ENCODE data around the gene AFF3.

The AFF3 gene

GRCh38 chr2:100119235-100119634 lies 23.2 kb downstream of the AFF3 start:
- no peak for TF ChIP-seq CTCF (IDR thresholded peaks at IDR 0.05)

GRCh38 chr2:100113990-100114433 lies 28.4 kb downstream of the AFF3 start:
- TF ChIP-seq CTCF (IDR thresholded peaks at IDR 0.05): no peak

- TF ChIP-seq CTCF (IDR thresholded peaks at IDR 0.05): no peak
These were observed 31.8 kb downstream of the AFF3 start for GRCh38 chr2:100110614-100111000.

- no peak for TF ChIP-seq CTCF (IDR thresholded peaks at IDR 0.05)
These were observed 32.3 kb downstream of the AFF3 start for GRCh38 chr2:100109986-100110613.

GRCh38 chr2:100107906-100108647 lies 34.3 kb downstream of the AFF3 start:
- TF ChIP-seq CTCF (IDR thresholded peaks at IDR 0.05): no peak

- no peak for TF ChIP-seq CTCF (IDR thresholded peaks at IDR 0.05)
These were observed 35.0 kb downstream of the AFF3 start for GRCh38 chr2:100107440-100107839.

GRCh38 chr2:100106460-100106859 lies 35.9 kb downstream of the AFF3 start:
- TF ChIP-seq CTCF (IDR thresholded peaks at IDR 0.05): no peak

All from LNCAP (cell line).